Right lobe of liver (tissue), 6 donors: ENCODE measurements around the gene CD83. TPM values are rescaled to one million over a fixed set of nuclear protein-coding genes. Genes with fewer than 3 reads are reported as not detected.

Experiments
- ATAC-seq, 4 donors: fragments of 200-7000 bp; cut with Tn5 transposase; one replicate each; pipeline ENCODE4 v1.9.1; 2020; ENCODE audit warnings: mild to moderate bottlenecking in 4 of 4, moderate library complexity in 4 of 4
- DNase-seq, 3 donors: peaks; one replicate each; pipeline ENCODE4 v3.0.0-alpha.2; 2020
- H3K27ac ChIP-seq, 3 donors: fragments of 200-600 bp; one replicate each; pipeline ENCODE4 v1.8.0; 2022
- H3K27me3 ChIP-seq, 2 donors: fragments of 200-600 bp; one replicate each; pipeline ENCODE4 v1.8.0; 2022
- H3K36me3 ChIP-seq, 4 donors: fragments of 200-600 bp; sonication (generic) in 1 of 4; one replicate each; pipeline versions ENCODE4 v1.5.1 to v1.8.0; 2017 to 2022; ENCODE audit warnings: control low read depth in 1 of 4
- H3K4me1 ChIP-seq, 4 donors: fragments of 200-600 bp; sonication (generic) in 1 of 4; one replicate each; pipeline versions ENCODE4 v1.5.1 to v1.8.0; 2017 to 2022; ENCODE audit warnings: control low read depth in 1 of 4
- H3K4me3 ChIP-seq, 3 donors: fragments of 200-600 bp; one replicate each; pipeline ENCODE4 v1.8.0; 2022
- H3K9me3 ChIP-seq, 4 donors: fragments of 200-600 bp; sonication (generic) in 1 of 4; one replicate each; pipeline versions ENCODE4 v1.5.1 to v1.8.0; 2017 to 2022; ENCODE audit warnings: control low read depth in 1 of 4
- POLR2A ChIP-seq: fragments of 450-650 bp; IDR thresholded peaks from one replicate; pipeline ENCODE4 v1.6.1; 2017; ENCODE audit warnings: antibody characterized with exemption, mild to moderate bottlenecking
- whole genome bisulfite sequencing: methylation state at CpG from one replicate; pipeline ENCODE4 v1.1.6; 2018; ENCODE audit warnings: low coverage, low lambda C conversion rate; ENCODE audit not compliant: insufficient coverage; ENCODE audit errors: missing lambda C conversion rate; 5-methylcytosine and 5-hydroxymethylcytosine counted together
- intact Hi-C, 2 donors: fragments of 100-400 bp; cut with DNase I; formaldehyde crosslinking; loops; one replicate each; pipeline versions ENCODE4 v1.11.2 to v1.14.1; 2022
- total RNA-seq, 6 experiments: library from RNA; depleted of rRNA in 2 of 6; stranded (reverse); fragments of >200 nt in 2 of 6; fragmentation: NEBNext Ultra II Directional in 3 of 6; extraction: Animal tissue kit (Norgen Biotek cat#: 25700) in 3 of 6; gene quantifications; one replicate each; pipeline versions ENCODE4 v1.1.0 to v1.2.4, GENCODE V29; 2016 to 2023
- TF ChIP-seq, protein P1 (sequence below), 4 donors: fragments of 200-600 bp in 3 of 4; fragments of 450-650 bp in 1 of 4; IDR thresholded peaks; one replicate each; pipeline versions ENCODE4 v1.5.1 to v1.8.0; 2016 to 2022; ENCODE audit warnings: antibody characterized with exemption in 4 of 4, mild to moderate bottlenecking in 2 of 4
- donor health status: DM: no; HTN: yes; CAD: no.
- donor health status: DM: no; HTN: no; CAD: no.
- donor health status: DM: no; HTN: no; CAD: no.
- donor health status: DM: no; HTN: yes; CAD: no.
- donor health status: DM: no; HTN: yes; CAD: no.

The CD83 gene
- total RNA-seq, 6 experiments from 2014 or later: 0.32 to 5.2 (median 1.1) TPM

DNA sequence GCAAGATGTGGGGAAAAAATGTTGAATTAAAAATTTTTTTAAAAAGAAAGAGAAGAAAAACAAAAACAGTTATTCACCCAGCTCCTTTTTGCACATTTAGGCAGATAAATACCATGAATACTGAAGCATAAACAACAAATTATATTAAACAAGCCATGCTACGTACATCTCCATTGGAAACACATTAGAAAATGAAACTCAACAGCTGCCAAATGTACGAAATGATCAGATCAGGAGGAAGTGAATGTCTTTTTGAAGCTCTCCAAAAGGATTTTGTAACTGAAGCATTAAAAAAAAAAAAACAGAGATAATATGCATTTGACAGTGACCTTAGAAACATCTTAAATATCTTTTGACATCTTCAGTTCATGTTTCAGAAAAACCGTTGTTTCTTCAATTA lies 56.7 kb downstream of the CD83 start:
- H3K27ac ChIP-seq: no peak overlapping the region
- H3K9me3 ChIP-seq: no peaks in the 10 kb centered on the region
- ATAC-seq (no peak), DNase-seq (no peak)
- no peaks in the 10 kb centered on the region for H3K36me3 ChIP-seq
- H3K4me3 ChIP-seq: no peak overlapping the region
- H3K4me1 ChIP-seq: no peaks in the 10 kb centered on the region
- WGBS: 56% methylated on average over 3 of the region's 3 CpGs
- no peaks in the 10 kb centered on the region for H3K27me3 ChIP-seq
- intact Hi-C loops: no loop called here
- TF ChIP-seq, protein P1, sequence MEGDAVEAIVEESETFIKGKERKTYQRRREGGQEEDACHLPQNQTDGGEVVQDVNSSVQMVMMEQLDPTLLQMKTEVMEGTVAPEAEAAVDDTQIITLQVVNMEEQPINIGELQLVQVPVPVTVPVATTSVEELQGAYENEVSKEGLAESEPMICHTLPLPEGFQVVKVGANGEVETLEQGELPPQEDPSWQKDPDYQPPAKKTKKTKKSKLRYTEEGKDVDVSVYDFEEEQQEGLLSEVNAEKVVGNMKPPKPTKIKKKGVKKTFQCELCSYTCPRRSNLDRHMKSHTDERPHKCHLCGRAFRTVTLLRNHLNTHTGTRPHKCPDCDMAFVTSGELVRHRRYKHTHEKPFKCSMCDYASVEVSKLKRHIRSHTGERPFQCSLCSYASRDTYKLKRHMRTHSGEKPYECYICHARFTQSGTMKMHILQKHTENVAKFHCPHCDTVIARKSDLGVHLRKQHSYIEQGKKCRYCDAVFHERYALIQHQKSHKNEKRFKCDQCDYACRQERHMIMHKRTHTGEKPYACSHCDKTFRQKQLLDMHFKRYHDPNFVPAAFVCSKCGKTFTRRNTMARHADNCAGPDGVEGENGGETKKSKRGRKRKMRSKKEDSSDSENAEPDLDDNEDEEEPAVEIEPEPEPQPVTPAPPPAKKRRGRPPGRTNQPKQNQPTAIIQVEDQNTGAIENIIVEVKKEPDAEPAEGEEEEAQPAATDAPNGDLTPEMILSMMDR (IDR thresholded peaks at IDR 0.05): no peak
- no peak for TF ChIP-seq POLR2A

DNA sequence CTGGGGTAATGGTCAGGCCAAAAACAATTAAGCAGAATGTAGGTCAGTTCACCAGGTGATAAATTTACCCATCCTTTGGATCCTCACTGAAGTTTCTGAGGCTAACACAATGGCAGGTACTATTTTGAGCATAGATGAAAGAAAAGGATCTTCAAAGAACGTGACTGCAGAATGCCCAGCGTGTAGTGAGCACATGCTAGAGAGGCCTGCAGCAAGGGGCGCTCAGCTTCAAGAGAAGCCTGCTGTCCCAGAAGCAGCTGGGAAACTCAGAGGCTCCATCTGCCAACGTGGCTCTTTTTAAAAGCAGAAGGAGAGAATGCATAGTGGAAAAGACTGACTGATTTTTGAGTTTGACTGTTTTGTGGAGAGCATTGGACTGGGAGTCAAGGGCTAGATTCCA lies 57.4 kb downstream of the CD83 start:
- H3K4me1 ChIP-seq: no peaks in the 10 kb centered on the region
- WGBS: 82% methylated on average over 4 of the region's 4 CpGs
- H3K27ac ChIP-seq: no peak overlapping the region
- intact Hi-C loops: no loop called here
- TF ChIP-seq, protein P1 (IDR thresholded peaks at IDR 0.05): no peak
- TF ChIP-seq POLR2A: no peak
- H3K4me3 ChIP-seq: no peak overlapping the region
- ATAC-seq (no peak), DNase-seq (no peak)
- no peaks in the 10 kb centered on the region for H3K27me3 ChIP-seq
- H3K9me3 ChIP-seq: no peaks in the 10 kb centered on the region
- H3K36me3 ChIP-seq: no peaks in the 10 kb centered on the region

DNA sequence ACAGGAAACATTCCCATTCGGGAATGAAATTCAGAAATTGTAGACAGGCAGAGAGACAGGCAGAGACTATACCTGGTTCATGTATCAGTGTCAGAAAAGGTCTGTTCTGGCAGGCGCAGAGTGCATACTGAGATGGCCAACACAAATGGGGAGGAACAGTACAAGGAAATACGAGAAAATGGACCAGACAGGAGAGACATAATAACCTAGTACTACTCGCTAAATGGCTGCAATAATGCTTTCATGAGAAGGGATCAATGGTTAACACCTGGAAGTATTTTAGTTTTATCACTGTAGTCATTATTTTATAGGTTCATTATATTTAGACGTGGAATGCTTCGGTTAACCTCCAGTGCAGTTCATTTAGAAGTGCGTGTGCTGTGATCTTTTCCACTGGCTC lies 58.9 kb downstream of the CD83 start:
- intact Hi-C loops: no loop called here
- ATAC-seq: no peak
- no peak for DNase-seq
- no peaks in the 10 kb centered on the region for H3K4me1 ChIP-seq
- H3K4me3 ChIP-seq: no peak overlapping the region
- H3K27ac ChIP-seq: no peak overlapping the region
- WGBS: 52% methylated on average over 7 of the region's 7 CpGs
- no peaks in the 10 kb centered on the region for H3K9me3 ChIP-seq
- no peak for TF ChIP-seq POLR2A
- TF ChIP-seq, protein P1 (IDR thresholded peaks at IDR 0.05): no peak
- H3K27me3 ChIP-seq: no peaks in the 10 kb centered on the region
- no peaks in the 10 kb centered on the region for H3K36me3 ChIP-seq

DNA sequence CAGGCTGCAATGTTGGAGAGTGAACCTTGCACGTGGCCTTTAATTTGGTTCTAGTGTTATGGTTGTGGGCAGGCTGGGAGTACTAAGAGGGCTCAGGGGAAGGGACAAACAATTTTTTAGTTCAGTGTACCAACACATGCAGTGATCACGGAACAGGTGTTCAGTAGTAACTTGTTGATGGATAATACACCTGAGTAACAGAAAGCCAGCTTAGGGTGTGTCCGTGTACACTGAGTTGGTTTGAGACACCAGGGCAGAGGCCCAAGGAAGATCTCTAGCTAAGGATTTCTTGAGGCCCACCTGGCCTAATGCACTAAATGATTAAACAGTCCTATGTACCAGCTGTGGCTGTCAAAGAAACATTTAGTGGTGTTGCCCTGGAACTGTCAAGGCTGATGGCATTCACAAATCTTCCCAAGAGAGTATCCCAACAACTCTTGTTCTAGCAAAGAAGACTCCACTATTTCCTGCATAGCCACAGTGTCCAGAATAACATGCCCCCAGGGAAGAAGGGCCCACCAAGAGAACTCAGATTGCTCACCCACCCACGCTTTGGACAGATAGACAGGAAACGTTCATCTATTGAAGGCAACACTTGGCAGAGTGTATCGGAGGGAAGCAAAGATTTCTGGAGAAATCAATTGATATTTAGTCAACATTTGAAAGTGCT lies 60.0 kb downstream of the CD83 start:
- Histone ChIP-seq H3K4me3 (no peak overlapping the region), H3K9me3 (no peaks in the 10 kb centered on the region), H3K4me1 (no peaks in the 10 kb centered on the region), H3K27me3 (peaks cover 0 to 5% of the 10 kb centered on the region in 2 donors), H3K27ac (no peak overlapping the region), H3K36me3 (no peaks in the 10 kb centered on the region)
- DNase-seq (no peak), ATAC-seq (no peak)
- intact Hi-C loops: no loop called here
- 47% methylated on average over 4 of the region's 6 CpGs for WGBS
- TF ChIP-seq, protein P1 (IDR thresholded peaks at IDR 0.05): no peak
- TF ChIP-seq POLR2A: no peak

DNA sequence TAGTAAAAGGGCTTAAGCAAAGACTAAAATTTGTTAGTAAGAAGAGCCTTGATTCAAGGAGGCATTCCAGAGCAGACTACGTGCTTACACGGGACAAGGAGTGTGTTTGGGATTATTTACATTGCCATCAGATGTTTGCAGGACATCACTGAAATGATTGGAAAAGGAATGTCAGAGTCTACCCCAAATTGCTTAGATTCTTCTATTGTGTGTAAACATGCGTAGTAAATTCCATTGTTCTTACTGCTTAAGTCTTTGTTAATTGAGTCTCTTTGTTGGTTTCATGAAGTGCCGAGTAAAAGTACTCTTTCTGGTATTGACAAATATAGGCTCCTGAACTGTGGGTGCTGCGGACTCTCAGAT lies 60.5 kb downstream of the CD83 start:
- TF ChIP-seq, protein P1 (IDR thresholded peaks at IDR 0.05): no peak
- TF ChIP-seq POLR2A: no peak
- Histone ChIP-seq H3K4me3 (no peak overlapping the region), H3K36me3 (no peaks in the 10 kb centered on the region), H3K9me3 (no peaks in the 10 kb centered on the region), H3K27me3 (peaks cover 0 to 5% of the 10 kb centered on the region in 2 donors), H3K27ac (no peak overlapping the region), H3K4me1 (no peaks in the 10 kb centered on the region)
- intact Hi-C loops: no loop called here
- ATAC-seq: no peak
- 71% methylated on average over 4 of the region's 5 CpGs for WGBS
- no peak for DNase-seq
